Uterus (tissue), 4 donors: ENCODE results near the gene TOMM7. TPM values are rescaled to one million over a fixed set of nuclear protein-coding genes. Genes with fewer than 3 reads are reported as not detected.
"Not testable (repeated sequence)": the region's sequence is repeated elsewhere in the genome, so short reads cannot be mapped to it uniquely, and the experiment has no call there.

Experiments
- DNase-seq, 2 donors: peaks; one replicate each; pipeline ENCODE4 v3.0.0-alpha.2; 2019 to 2020
- H3K27ac ChIP-seq, 2 donors: fragments of 200-600 bp; sonication (generic); 1 replicate in 1 of 2; 2 replicates in 1 of 2; pipeline ENCODE4 v1.5.1; 2016 to 2018
- H3K27me3 ChIP-seq, 2 donors: fragments of 200-600 bp; sonication (generic); one replicate each; pipeline ENCODE4 v1.5.1; 2018 to 2019; ENCODE audit warnings: control low read depth in 1 of 2
- H3K36me3 ChIP-seq, 2 donors: fragments of 200-600 bp; sonication (generic); one replicate each; pipeline ENCODE4 v1.5.1; 2019; ENCODE audit warnings: control low read depth in 1 of 2
- H3K4me1 ChIP-seq, 2 donors: fragments of 200-600 bp; sonication (generic); one replicate each; pipeline ENCODE4 v1.5.1; 2018 to 2019; ENCODE audit warnings: control low read depth in 1 of 2
- H3K4me3 ChIP-seq, 2 donors: fragments of 200-600 bp; sonication (generic); 1 replicate in 1 of 2; 2 replicates in 1 of 2; pipeline ENCODE4 v1.5.1; 2018 to 2019; ENCODE audit warnings: mild to moderate bottlenecking in 1 of 2
- H3K9me3 ChIP-seq, 2 donors: fragments of 200-600 bp; sonication (generic); one replicate each; pipeline ENCODE4 v1.5.1; 2019; ENCODE audit warnings: control low read depth in 1 of 2
- POLR2A ChIP-seq, 2 donors: fragments of 450-650 bp; IDR thresholded peaks; one replicate each; pipeline ENCODE4 v1.6.1; 2016; ENCODE audit warnings: antibody characterized with exemption in 2 of 2, mild to moderate bottlenecking in 1 of 2, moderate library complexity in 1 of 2
- intact Hi-C: fragments of 100-400 bp; cut with DNase I; formaldehyde crosslinking; loops from one replicate; pipeline ENCODE4 v1.15.1; 2023; ENCODE audit warnings: low total_unique reads
- total RNA-seq, 4 donors: library from RNA; depleted of rRNA in 3 of 4; stranded (reverse); fragments of >200 nt in 3 of 4; gene quantifications; one replicate each; pipeline versions ENCODE4 v1.1.0 to v1.2.4, GENCODE V29; 2014 to 2023
- TF ChIP-seq, protein P1 (sequence below), 4 experiments: fragments of 200-600 bp in 2 of 4; fragments of 450-650 bp in 2 of 4; sonication (generic) in 2 of 4; IDR thresholded peaks; one replicate each; pipeline ENCODE4 v1.5.1; 2016 to 2019; ENCODE audit warnings: antibody characterized with exemption in 4 of 4, mild to moderate bottlenecking in 2 of 4, moderate library complexity in 1 of 4
- donor health status: DM: yes; HTN: yes; CAD: no.

Gene TOMM7
- total RNA-seq, 4 donors from 2014 or later = 73.0 to 411 (median 210) TPM

DNA sequence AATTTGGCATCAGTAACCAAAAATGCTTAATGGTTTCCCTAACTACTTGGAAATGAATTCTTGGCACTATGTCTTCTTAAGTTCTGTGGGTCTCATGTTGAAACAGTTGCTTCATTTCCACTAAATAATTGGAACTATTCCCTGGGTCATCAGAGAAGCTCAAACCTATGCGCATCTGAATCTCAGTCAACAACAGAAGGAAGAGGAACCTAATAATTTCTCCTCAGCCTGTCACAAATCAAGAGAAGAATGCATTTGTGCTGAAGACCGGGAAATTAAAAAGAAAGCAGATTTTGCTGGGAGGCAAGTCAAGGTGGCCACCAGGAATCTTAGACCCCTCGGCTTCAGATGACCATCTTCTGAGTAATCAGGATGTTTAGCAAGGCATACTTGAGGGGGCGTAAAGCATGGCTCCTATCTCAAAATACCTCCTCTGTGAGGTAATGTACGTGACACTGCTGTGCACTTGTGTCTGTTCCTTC is 41.4 kb downstream of the TOMM7 start:
- intact Hi-C loops = no loop called here
- H3K4me3 ChIP-seq = no peak overlapping the region
- H3K27ac ChIP-seq = peak overlapping the region in 1 of 2 donors; percentile 57
- peak; percentile 25 to 44 for DNase-seq
- no peaks in the 10 kb centered on the region for H3K4me1 ChIP-seq
- no peak for TF ChIP-seq POLR2A (IDR thresholded peaks at IDR 0.05)
- TF ChIP-seq, protein P1, sequence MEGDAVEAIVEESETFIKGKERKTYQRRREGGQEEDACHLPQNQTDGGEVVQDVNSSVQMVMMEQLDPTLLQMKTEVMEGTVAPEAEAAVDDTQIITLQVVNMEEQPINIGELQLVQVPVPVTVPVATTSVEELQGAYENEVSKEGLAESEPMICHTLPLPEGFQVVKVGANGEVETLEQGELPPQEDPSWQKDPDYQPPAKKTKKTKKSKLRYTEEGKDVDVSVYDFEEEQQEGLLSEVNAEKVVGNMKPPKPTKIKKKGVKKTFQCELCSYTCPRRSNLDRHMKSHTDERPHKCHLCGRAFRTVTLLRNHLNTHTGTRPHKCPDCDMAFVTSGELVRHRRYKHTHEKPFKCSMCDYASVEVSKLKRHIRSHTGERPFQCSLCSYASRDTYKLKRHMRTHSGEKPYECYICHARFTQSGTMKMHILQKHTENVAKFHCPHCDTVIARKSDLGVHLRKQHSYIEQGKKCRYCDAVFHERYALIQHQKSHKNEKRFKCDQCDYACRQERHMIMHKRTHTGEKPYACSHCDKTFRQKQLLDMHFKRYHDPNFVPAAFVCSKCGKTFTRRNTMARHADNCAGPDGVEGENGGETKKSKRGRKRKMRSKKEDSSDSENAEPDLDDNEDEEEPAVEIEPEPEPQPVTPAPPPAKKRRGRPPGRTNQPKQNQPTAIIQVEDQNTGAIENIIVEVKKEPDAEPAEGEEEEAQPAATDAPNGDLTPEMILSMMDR (IDR thresholded peaks at IDR 0.05) = no peak
- H3K9me3 ChIP-seq = no peaks in the 10 kb centered on the region
- H3K27me3 ChIP-seq = no peaks in the 10 kb centered on the region
- H3K36me3 ChIP-seq = no peaks in the 10 kb centered on the region

DNA sequence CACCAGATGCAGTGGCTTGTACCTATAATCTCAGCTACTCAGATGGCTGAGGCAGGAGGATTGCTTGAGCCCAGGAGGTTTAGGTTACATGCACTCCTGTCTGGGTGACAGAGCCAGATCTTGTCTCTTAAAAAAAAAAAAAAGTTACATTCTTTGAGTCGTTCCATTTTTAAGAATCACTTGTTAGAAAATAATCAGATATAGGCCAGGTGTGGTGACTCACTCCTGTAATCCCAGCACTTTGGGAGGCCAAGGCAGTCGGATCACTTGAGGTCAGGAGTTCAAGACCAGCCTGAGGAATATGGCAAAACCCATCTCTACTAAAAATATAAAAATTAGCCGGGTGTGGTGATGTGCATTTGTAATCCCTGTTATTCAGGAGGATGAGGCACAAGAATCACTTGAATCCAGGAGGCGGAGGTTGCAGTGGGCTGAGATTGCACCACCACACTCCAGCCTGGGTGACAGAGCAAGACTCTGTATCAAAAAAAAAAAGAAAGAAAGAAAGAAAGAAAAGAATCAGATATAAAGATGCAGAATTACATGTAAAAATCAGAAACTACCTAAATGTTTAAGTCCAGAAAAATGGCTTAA is 42.8 kb downstream of the TOMM7 start:
- H3K4me1 ChIP-seq, H3K4me3 ChIP-seq, intact Hi-C loops, H3K27me3 ChIP-seq, DNase-seq, H3K9me3 ChIP-seq, H3K36me3 ChIP-seq: not testable (repeated sequence)
- H3K27ac ChIP-seq = peak overlapping the region in 1 of 2 donors; percentile 26

DNA sequence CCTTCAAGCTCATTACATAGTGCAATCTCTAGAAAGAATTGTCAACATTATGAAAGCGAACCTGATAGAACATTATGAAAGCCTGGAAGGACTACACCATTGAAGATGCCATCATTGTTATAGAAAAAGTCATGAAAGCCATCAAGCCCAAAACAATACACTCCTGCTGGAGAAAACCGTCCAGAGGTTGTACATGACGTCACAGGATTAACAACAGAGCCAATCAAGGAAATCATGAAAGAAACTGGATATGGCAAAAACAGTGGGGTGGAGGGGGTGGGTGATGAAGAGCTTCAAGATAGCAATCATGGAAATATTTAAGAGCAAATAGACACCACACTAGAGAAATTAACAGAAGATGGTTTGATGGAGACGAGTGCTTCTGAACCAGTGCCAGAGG is 45.7 kb downstream of the TOMM7 start:
- TF ChIP-seq, protein P1 (IDR thresholded peaks at IDR 0.05) = no peak
- TF ChIP-seq POLR2A (IDR thresholded peaks at IDR 0.05) = no peak
- intact Hi-C loops = no loop called here
- Histone ChIP-seq H3K4me1 (no peaks in the 10 kb centered on the region), H3K9me3 (no peaks in the 10 kb centered on the region), H3K4me3 (no peak overlapping the region), H3K27me3 (no peaks in the 10 kb centered on the region), H3K36me3 (no peaks in the 10 kb centered on the region), H3K27ac (no peak overlapping the region)
- no peak for DNase-seq

DNA sequence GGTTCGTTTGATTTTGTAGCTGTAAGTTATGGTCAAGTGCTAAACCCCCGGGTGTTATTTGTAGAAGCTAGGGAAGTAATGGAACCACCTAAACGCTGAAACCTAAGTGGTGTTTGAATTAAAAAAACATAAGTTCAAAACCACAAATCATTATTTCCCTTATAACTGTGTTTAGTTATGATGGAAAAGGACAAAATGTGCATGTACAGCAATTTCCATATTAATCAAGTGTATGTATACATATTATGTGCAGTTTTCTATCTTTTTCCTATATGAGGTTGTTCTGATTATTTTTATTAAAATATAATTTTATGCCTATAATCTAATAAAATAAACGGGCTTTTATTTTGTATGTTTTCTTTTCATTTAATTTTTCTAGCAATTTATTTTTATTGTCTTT is 49.8 kb downstream of the TOMM7 start:
- intact Hi-C loops = no loop called here
- no peaks in the 10 kb centered on the region for H3K4me1 ChIP-seq
- no peak for TF ChIP-seq POLR2A (IDR thresholded peaks at IDR 0.05)
- TF ChIP-seq, protein P1 (IDR thresholded peaks at IDR 0.05) = no peak
- H3K27ac ChIP-seq = no peak overlapping the region
- H3K4me3 ChIP-seq = no peak overlapping the region
- H3K36me3 ChIP-seq = no peaks in the 10 kb centered on the region
- no peaks in the 10 kb centered on the region for H3K27me3 ChIP-seq
- no peak for DNase-seq
- H3K9me3 ChIP-seq = no peaks in the 10 kb centered on the region

DNA sequence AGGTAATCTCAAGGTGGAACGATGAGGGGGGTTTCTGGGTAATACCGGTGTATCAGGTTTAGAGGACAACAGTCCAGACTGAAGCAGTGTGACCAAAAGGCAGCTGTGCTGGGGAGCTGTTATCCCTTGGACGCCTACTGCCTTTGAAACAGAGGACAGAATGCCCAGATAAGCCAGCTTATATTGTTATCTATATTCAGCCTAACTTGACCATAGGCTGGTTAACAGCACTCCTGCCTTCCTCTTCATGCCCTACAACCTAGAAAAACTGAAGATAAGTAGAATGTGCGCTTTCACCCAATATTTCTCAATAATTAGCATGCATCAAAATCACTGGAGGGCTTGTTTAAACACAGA is 50.8 kb downstream of the TOMM7 start:
- Histone ChIP-seq H3K27me3 (no peaks in the 10 kb centered on the region), H3K36me3 (no peaks in the 10 kb centered on the region), H3K4me3 (no peak overlapping the region), H3K4me1 (no peaks in the 10 kb centered on the region), H3K9me3 (no peaks in the 10 kb centered on the region), H3K27ac (no peak overlapping the region)
- intact Hi-C loops = no loop called here
- TF ChIP-seq POLR2A (IDR thresholded peaks at IDR 0.05) = no peak
- TF ChIP-seq, protein P1 (IDR thresholded peaks at IDR 0.05) = no peak
- DNase-seq = no peak
